D721Med (cell line): Measurements from ENCODE around the gene MIGA1.
"Not testable (repeated sequence)": the region's sequence is repeated elsewhere in the genome, so short reads cannot be mapped to it uniquely, and the experiment has no call there.

Experiments
- DNase-seq: peaks from one replicate; pipeline ENCODE4 v3.0.0; 2011; ENCODE audit warnings: low spot score; ENCODE audit not compliant: insufficient read length
- FAIRE-seq: peaks from 2 replicates; lab custom pipeline; 2011; peaks lifted over from hg19 to GRCh38; lab: Jason Lieb, UNC
- CTCF ChIP-seq: IDR thresholded peaks from 2 replicates; pipeline ENCODE4 v1.5.1; 2012; ENCODE audit warnings: mild to moderate bottlenecking, control low read depth; ENCODE audit not compliant: insufficient read depth; ENCODE audit errors: missing control alignments

The MIGA1 gene

GRCh38 chr1:77779529-77780281 is at the start of gene MIGA1:
Gene MIGA1 (plus strand): TSS chr1:77779649. CDS start chr1:77783253, 3,604 bp downstream.
- DNase-seq (peak; percentile 60), FAIRE-seq (no peak)
- no peak for TF ChIP-seq CTCF

GRCh38 chr1:77732090-77732489 is 47.4 kb upstream of the MIGA1 start:
- no peak for DNase-seq
- TF ChIP-seq CTCF = no peak
- no peak for FAIRE-seq

- DNase-seq (no peak), FAIRE-seq (no peak)
- no peak for TF ChIP-seq CTCF
These were observed 40.2 kb upstream of the MIGA1 start for GRCh38 chr1:77739235-77739634.

- TF ChIP-seq CTCF = no peak
- FAIRE-seq = no peak
- DNase-seq = no peak
These were observed 38.1 kb upstream of the MIGA1 start for GRCh38 chr1:77741316-77741715.

- DNase-seq = no peak
- no peak for TF ChIP-seq CTCF
- FAIRE-seq = no peak
These were observed 37.4 kb upstream of the MIGA1 start for GRCh38 chr1:77742011-77742555.

- DNase-seq (no peak), FAIRE-seq (no peak)
- TF ChIP-seq CTCF = no peak
These were observed 34.9 kb upstream of the MIGA1 start for GRCh38 chr1:77744576-77744975.

GRCh38 chr1:77749489-77749888 is 30.0 kb upstream of the MIGA1 start:
- not testable (repeated sequence) for DNase-seq

More at GRCh38 chr1:77749489-77749888, 30.0 kb upstream of the MIGA1 start:
- FAIRE-seq = not testable (repeated sequence)
